ENCODE measurements around the gene AGAP1.

Gene AGAP1

GRCh38 chr2:235996419-235996818, 502.6 kb downstream of the AGAP1 start:
- no peak for DNase-seq (ENCODE audit: low read depth in 2 of 2)
- TF ChIP-seq CTCF (IDR thresholded peaks at IDR 0.05; ENCODE audit: low read depth, low read length), result no peak
- H3K4me3 ChIP-seq (replicated peaks in 1 of 2; ENCODE audit: low read depth in 2 of 2, low read length in 2 of 2), result no peak overlapping the region

GRCh38 chr2:235999011-235999410, 505.2 kb downstream of the AGAP1 start:
- no peak for DNase-seq (ENCODE audit: low read depth in 2 of 2)
- TF ChIP-seq CTCF (IDR thresholded peaks at IDR 0.05; ENCODE audit: low read depth, low read length), result no peak
- H3K4me3 ChIP-seq (replicated peaks in 1 of 2; ENCODE audit: low read depth in 2 of 2, low read length in 2 of 2), result no peak overlapping the region

GRCh38 chr2:236001166-236001828, 507.5 kb downstream of the AGAP1 start:
- no peak for DNase-seq (ENCODE audit: low read depth in 2 of 2)
- TF ChIP-seq CTCF (IDR thresholded peaks at IDR 0.05; ENCODE audit: low read depth, low read length), result no peak
- no peak overlapping the region for H3K4me3 ChIP-seq (replicated peaks in 1 of 2; ENCODE audit: low read depth in 2 of 2, low read length in 2 of 2)

GRCh38 chr2:236001854-236002253, 508.0 kb downstream of the AGAP1 start:
- TF ChIP-seq CTCF (IDR thresholded peaks at IDR 0.05; ENCODE audit: low read depth, low read length), result no peak
- no peak for DNase-seq (ENCODE audit: low read depth in 2 of 2)
- H3K4me3 ChIP-seq (replicated peaks in 1 of 2; ENCODE audit: low read depth in 2 of 2, low read length in 2 of 2), result no peak overlapping the region

GRCh38 chr2:236008006-236008405, 514.2 kb downstream of the AGAP1 start:
- H3K4me3 ChIP-seq (replicated peaks in 1 of 2; ENCODE audit: low read depth in 2 of 2, low read length in 2 of 2), result no peak overlapping the region
- TF ChIP-seq CTCF (IDR thresholded peaks at IDR 0.05; ENCODE audit: low read depth, low read length), result no peak

GRCh38 chr2:236008857-236009256, 515.0 kb downstream of the AGAP1 start:
- no peak overlapping the region for H3K4me3 ChIP-seq (replicated peaks in 1 of 2; ENCODE audit: low read depth in 2 of 2, low read length in 2 of 2)
- DNase-seq (ENCODE audit: low read depth in 2 of 2), result no peak
- TF ChIP-seq CTCF (IDR thresholded peaks at IDR 0.05; ENCODE audit: low read depth, low read length), result no peak

More at GRCh38 chr2:236008006-236008405, 514.2 kb downstream of the AGAP1 start:
- no peak for DNase-seq (ENCODE audit: low read depth in 2 of 2)

Data from cardiac fibroblast (primary cell).